Mesothelial cell of epicardium (in vitro differentiated cells): ENCODE results near the gene SLC39A6. TPM values are rescaled to one million over a fixed set of nuclear protein-coding genes. Genes with fewer than 3 reads are reported as not detected.
"Not testable (repeated sequence)": the region's sequence is repeated elsewhere in the genome, so short reads cannot be mapped to it uniquely, and the experiment has no call there.

Experiments
- DNase-seq, 2 experiments: peaks; one replicate each; pipeline ENCODE4 v3.0.0; 2021; ENCODE audit warnings: low spot score in 2 of 2; ENCODE audit not compliant: unreplicated experiment in 2 of 2
- H3K27ac Mint-ChIP-seq: 2 replicates; pipeline ENCODE4 v1.8.0; 2021; ENCODE audit warnings: mixed read lengths
- H3K27me3 Mint-ChIP-seq: 2 replicates; pipeline ENCODE4 v1.8.0; 2021; ENCODE audit warnings: low read depth, mixed read lengths
- H3K36me3 Mint-ChIP-seq: 2 replicates; pipeline ENCODE4 v1.8.0; 2021; ENCODE audit warnings: mixed read lengths
- H3K4me1 Mint-ChIP-seq: 2 replicates; pipeline ENCODE4 v1.8.0; 2021; ENCODE audit warnings: mixed read lengths
- H3K4me3 Mint-ChIP-seq: 2 replicates; pipeline ENCODE4 v1.8.0; 2021; ENCODE audit warnings: mild to moderate bottlenecking, moderate library complexity, mixed read lengths
- H3K9me3 Mint-ChIP-seq: 2 replicates; pipeline ENCODE4 v1.8.0; 2021; ENCODE audit warnings: mixed read lengths
- total RNA-seq: library from RNA; stranded (reverse); gene quantifications from 3 replicates; pipeline ENCODE4 v1.2.1, GENCODE V29; 2021
- TF ChIP-seq, protein P1 (sequence below): fragments of 200-600 bp; sonication (generic); IDR thresholded peaks from one replicate; pipeline ENCODE4 v1.5.0; 2021; ENCODE audit warnings: antibody characterized with exemption; ENCODE audit not compliant: unreplicated experiment

The SLC39A6 gene
- total RNA-seq, 1 donor from 2014 or later, result 43.1 TPM

DNA sequence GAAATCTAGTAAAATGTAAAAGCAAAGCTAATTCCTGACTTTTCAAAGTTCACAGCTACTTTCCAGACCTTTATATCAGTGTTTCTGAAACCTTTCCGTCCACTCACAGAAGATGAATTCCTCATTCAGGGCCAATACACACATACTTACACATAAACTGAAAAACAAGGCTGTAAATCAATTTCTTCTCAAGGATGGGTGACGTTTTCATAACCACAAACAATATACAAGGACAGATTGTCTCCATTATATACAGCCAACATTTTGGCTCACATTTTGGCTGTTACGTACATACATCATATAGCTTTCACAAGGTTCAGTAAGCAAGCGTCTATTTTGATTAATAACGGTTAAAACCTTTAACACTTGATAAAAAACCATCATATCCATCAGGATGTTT, 63.1 kb downstream of the SLC39A6 start:
- peaks cover 27% of the 10 kb centered on the region for H3K4me1 Mint-ChIP-seq
- peak overlapping the region; percentile 93 for H3K27ac Mint-ChIP-seq
- peak overlapping the region; percentile 86 for H3K4me3 Mint-ChIP-seq
- TF ChIP-seq, protein P1, sequence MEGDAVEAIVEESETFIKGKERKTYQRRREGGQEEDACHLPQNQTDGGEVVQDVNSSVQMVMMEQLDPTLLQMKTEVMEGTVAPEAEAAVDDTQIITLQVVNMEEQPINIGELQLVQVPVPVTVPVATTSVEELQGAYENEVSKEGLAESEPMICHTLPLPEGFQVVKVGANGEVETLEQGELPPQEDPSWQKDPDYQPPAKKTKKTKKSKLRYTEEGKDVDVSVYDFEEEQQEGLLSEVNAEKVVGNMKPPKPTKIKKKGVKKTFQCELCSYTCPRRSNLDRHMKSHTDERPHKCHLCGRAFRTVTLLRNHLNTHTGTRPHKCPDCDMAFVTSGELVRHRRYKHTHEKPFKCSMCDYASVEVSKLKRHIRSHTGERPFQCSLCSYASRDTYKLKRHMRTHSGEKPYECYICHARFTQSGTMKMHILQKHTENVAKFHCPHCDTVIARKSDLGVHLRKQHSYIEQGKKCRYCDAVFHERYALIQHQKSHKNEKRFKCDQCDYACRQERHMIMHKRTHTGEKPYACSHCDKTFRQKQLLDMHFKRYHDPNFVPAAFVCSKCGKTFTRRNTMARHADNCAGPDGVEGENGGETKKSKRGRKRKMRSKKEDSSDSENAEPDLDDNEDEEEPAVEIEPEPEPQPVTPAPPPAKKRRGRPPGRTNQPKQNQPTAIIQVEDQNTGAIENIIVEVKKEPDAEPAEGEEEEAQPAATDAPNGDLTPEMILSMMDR, result no peak
- H3K9me3 Mint-ChIP-seq, result no peaks in the 10 kb centered on the region
- peaks cover 6% of the 10 kb centered on the region for H3K36me3 Mint-ChIP-seq
- DNase-seq, result no peak
- peaks cover 7% of the 10 kb centered on the region for H3K27me3 Mint-ChIP-seq

DNA sequence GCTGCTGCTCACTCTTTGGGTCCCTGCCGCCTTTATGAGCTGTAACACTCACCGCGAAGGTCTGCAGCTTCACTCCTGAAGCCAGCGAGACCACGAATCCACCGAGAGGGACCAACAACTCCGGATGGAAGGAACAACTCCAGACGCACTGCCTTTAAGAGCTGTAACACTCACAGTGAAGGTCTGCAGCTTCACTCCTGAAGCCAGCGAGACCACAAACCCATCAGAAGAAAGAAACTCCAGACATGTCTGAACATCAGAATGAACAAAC, 64.4 kb downstream of the SLC39A6 start:
- H3K4me3 Mint-ChIP-seq, H3K9me3 Mint-ChIP-seq, DNase-seq, H3K27me3 Mint-ChIP-seq, H3K36me3 Mint-ChIP-seq: not testable (repeated sequence)
- peak overlapping the region; percentile 19 for H3K27ac Mint-ChIP-seq
- H3K4me1 Mint-ChIP-seq, result peaks cover 27% of the 10 kb centered on the region

GRCh38 chr18:36064027-36064808, 64.9 kb downstream of the SLC39A6 start:
- TF ChIP-seq, protein P1, result no peak
- no peak overlapping the region for H3K4me3 Mint-ChIP-seq
- H3K36me3 Mint-ChIP-seq, result peaks cover 6% of the 10 kb centered on the region
- H3K9me3 Mint-ChIP-seq, result no peaks in the 10 kb centered on the region
- H3K4me1 Mint-ChIP-seq, result peaks cover 27% of the 10 kb centered on the region
- H3K27me3 Mint-ChIP-seq, result no peaks in the 10 kb centered on the region
- no peak for DNase-seq
- no peak overlapping the region for H3K27ac Mint-ChIP-seq

- DNase-seq, result no peak
- Mint-ChIP-seq H3K4me1 (peaks cover 3% of the 10 kb centered on the region), H3K27ac (no peak overlapping the region), H3K4me3 (no peak overlapping the region), H3K9me3 (peaks cover 3% of the 10 kb centered on the region), H3K27me3 (no peaks in the 10 kb centered on the region), H3K36me3 (peaks cover 13% of the 10 kb centered on the region)
- TF ChIP-seq, protein P1, result no peak
Measured at GRCh38 chr18:36058674-36059073, 70.5 kb downstream of the SLC39A6 start.

Other genes starting within 250 kb of the SLC39A6 start
- gene RPRD1A, start 61.8 kb downstream of the SLC39A6 start, total RNA-seq, result 66.0 to 68.2 TPM (median 67.0 TPM) in 3 replicates
- gene ELP2, start 559 bp upstream of the SLC39A6 start, total RNA-seq, result 131 to 144 TPM (median 143 TPM) in 3 replicates
- 2.2 to 3.2 TPM (median 3.2 TPM) in 3 replicates for gene MOCOS, start 58.2 kb upstream of the SLC39A6 start, total RNA-seq
- gene FHOD3, start 168.4 kb upstream of the SLC39A6 start, total RNA-seq, result 14.0 to 16.3 TPM (median 14.6 TPM) in 3 replicates